Neural progenitor cell (in vitro differentiated cells): ENCODE data around the gene DCUN1D3.

Source experiments
- CTCF ChIP-seq: fragments of 200-600 bp; sonication (generic); IDR thresholded peaks from 2 replicates; pipeline ENCODE4 v1.5.1; 2017; ENCODE audit warnings: antibody characterized with exemption, mild to moderate bottlenecking
- EZH2 ChIP-seq: fragments of 200-600 bp; sonication (generic); IDR thresholded peaks from 2 replicates; pipeline ENCODE4 v1.6.1; 2017; ENCODE audit warnings: antibody characterized with exemption, mild to moderate bottlenecking, moderate library complexity
- EZH2phosphoT487 ChIP-seq: fragments of 200-600 bp; sonication (generic); IDR thresholded peaks from 2 replicates; pipeline ENCODE4 v1.6.1; 2017; ENCODE audit warnings: antibody characterized with exemption

- TF ChIP-seq CTCF: no peak
- no peak for TF ChIP-seq EZH2phosphoT487
- TF ChIP-seq EZH2: no peak
Measured at GRCh38 chr16:20830372-20830771, 69.8 kb downstream of the DCUN1D3 start.
